ENCODE results near the gene TUBA8.
"Not testable (repeated sequence)": the region's sequence is repeated elsewhere in the genome, so short reads cannot be mapped to it uniquely, and the experiment has no call there.

The TUBA8 gene

DNA sequence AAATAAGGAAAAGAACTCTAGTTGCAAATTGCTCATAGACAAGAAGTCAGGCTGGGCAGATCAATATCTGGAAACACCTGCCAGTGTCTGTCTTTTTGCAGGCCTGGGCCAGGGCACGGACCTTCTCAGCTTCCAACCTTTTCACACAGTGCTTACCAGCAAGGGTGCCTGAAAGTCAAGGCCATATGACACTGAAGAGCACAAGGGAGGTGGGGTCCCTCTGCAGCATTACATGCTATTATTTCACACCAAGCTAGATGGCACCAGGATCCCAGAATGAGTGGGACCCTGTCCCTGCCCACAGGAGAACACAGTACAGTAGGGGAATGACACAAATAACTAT is 38.7 kb upstream of the TUBA8 start:
- no peak overlapping the region for H3K4me3 ChIP-seq (ENCODE audit: low read length)
- TF ChIP-seq, protein P1, sequence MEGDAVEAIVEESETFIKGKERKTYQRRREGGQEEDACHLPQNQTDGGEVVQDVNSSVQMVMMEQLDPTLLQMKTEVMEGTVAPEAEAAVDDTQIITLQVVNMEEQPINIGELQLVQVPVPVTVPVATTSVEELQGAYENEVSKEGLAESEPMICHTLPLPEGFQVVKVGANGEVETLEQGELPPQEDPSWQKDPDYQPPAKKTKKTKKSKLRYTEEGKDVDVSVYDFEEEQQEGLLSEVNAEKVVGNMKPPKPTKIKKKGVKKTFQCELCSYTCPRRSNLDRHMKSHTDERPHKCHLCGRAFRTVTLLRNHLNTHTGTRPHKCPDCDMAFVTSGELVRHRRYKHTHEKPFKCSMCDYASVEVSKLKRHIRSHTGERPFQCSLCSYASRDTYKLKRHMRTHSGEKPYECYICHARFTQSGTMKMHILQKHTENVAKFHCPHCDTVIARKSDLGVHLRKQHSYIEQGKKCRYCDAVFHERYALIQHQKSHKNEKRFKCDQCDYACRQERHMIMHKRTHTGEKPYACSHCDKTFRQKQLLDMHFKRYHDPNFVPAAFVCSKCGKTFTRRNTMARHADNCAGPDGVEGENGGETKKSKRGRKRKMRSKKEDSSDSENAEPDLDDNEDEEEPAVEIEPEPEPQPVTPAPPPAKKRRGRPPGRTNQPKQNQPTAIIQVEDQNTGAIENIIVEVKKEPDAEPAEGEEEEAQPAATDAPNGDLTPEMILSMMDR (conservative IDR thresholded peaks at IDR 0.05; ENCODE audit: low read depth, low read length): no peak
- no peak for DNase-seq (ENCODE audit: low read depth)

DNA sequence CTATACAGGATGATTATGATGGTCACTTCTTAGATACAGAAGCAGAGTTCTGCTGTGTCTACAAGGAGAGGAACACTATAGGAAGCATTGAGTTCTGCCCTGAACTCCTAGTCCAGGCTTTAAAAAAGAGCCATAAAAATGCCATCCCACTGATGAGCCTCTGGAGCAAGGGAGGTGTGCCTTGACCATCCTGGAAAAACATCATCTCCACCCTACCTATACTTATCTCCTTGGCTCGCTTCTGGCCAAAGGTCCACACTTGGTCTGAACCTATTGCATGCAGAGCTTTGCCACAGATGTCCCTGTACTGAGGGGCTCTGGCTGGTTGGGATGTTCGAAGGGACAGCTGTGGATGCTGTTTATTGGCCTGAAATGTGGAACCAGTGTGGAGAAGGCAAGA is 37.1 kb upstream of the TUBA8 start:
- DNase-seq (ENCODE audit: low read depth): no peak
- TF ChIP-seq, protein P1 (conservative IDR thresholded peaks at IDR 0.05; ENCODE audit: low read depth, low read length): no peak
- no peak overlapping the region for H3K4me3 ChIP-seq (ENCODE audit: low read length)

DNA sequence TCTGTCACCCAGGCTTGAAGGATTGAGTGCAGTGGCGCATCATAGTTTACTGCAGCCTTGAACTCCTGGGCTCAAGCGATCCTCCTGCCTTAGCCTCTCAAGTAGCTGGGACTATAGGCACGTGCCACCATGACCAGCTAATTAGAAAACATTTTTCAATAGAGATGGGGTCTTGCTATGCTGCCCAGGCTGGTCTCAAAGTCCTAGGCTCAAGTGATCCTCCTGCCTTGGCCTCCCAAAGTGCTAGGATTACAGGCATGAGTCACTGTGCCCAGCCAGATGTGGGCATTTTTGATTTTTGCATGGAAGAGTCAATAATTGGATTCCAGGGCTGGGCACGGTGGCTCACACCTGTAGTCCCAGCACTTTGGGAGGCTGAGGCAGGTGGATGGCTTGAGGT is 36.7 kb upstream of the TUBA8 start:
- DNase-seq (ENCODE audit: low read depth); H3K4me3 ChIP-seq (ENCODE audit: low read length): not testable (repeated sequence)

DNA sequence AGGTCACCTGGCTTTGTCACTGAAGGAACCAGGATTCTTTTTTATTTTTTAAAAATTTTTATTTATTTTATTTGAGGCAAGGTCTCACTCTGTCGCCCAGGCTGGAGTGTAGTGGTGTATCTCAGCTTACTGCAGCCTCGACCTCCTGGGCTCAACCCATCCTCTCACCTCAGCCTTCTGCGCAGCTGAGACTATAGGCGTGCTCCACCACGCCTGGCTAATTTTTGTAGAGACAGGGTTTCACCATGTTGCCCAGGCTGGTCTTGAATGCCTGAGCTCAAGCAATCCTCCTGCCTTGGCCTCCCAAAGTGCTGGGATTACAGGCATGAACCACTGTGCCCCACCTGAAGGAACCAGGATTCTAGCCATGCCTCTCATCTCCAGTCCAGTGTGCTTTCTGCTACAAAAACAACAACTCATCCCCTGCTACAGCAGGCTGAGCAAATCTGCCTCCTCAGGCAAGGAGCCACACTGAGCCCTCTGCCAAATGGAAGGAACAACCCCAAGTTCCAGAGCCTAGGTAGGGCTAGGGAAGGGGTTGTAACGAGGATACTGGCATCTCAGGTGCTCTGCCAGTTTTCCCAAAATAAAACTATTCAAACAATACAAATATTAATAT is 35.4 kb upstream of the TUBA8 start:
- TF ChIP-seq, protein P1 (conservative IDR thresholded peaks at IDR 0.05; ENCODE audit: low read depth, low read length): no peak
- H3K4me3 ChIP-seq (ENCODE audit: low read length): no peak overlapping the region
- no peak for DNase-seq (ENCODE audit: low read depth)

DNA sequence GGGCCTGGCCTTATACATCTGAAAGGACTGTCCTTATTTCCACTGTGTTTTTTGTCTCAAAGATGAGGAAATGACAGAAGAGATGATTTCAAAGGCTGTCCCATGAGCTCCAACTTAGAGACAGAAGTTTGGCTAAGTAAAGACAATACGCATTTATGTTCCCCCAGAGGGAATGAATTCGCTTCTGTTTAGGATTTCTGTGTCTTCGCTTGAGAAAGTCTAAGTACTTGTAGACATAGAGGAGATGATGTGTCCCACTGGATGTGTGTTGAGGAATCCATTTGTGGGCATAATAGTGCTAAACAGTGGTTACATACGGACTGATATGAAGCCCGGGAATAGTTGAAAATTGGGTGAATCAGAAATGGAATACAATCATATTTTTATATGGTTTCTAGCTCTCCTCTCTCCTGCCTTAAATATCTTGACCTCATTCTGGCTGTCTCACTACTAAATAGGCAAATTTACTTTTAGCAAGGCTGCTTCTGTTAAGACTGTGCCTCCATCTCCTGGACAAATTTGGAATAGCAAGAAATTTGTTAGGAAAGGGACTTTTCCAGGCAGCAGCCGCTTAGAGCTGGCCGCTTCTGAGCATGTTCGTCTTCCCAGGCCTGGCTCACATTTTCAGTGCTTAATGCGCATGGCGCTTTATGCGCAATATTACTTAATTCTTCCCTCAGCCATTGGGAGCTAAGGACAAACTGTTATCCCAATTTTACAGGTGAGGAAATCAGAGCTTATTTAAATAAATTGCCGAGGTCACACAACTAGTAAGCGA is 34.7 kb upstream of the TUBA8 start:
- DNase-seq (ENCODE audit: low read depth): no peak
- TF ChIP-seq, protein P1 (conservative IDR thresholded peaks at IDR 0.05; ENCODE audit: low read depth, low read length): peak; percentile 80
- no peak overlapping the region for H3K4me3 ChIP-seq (ENCODE audit: low read length)

DNA sequence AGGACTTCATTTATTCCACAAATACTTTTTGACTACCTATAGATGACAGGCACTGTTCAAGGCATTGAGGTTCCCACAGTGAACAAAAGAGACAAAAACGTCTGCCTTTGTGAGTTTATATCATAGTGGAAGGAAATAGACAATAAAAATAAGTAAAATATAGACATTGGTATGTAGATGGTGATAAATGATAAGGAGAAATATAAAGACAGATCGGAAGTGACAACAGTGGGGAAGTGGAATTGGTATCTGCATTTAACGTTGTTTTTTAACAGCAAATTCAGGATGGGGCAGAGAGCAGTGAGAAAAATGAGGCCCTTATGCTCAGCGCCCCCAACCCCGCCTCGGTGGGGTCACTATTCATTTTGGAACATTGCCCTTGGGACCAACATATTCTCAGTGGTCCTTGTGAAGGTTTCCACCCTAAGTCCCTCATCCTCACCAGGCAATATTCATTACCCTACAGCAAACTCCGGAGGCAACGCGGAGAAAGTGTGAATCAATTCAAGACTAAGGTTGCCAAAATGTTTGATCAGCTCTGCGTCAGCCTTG is 33.4 kb upstream of the TUBA8 start:
- TF ChIP-seq, protein P1 (conservative IDR thresholded peaks at IDR 0.05; ENCODE audit: low read depth, low read length): no peak
- DNase-seq (ENCODE audit: low read depth): no peak
- peak overlapping the region; percentile 99 for H3K4me3 ChIP-seq (ENCODE audit: low read length)

- H3K4me3 ChIP-seq (ENCODE audit: low read length): peak within 1 kb of the TSS; percentile 99
- TF ChIP-seq, protein P1 (conservative IDR thresholded peaks at IDR 0.05; ENCODE audit: low read depth, low read length): no peak
- peak; percentile 86 for DNase-seq (ENCODE audit: low read depth)
Measured at GRCh38 chr22:18077639-18078328, 32.8 kb upstream of the TUBA8 start, which contains the start of gene PEX26. Gene PEX26, plus strand, starts transcription at chr22:18077990. Its CDS starts 387 bp downstream, at chr22:18078377.
